Activated CD4-positive, alpha-beta T cell treated with anti-CD3 and anti-CD28 coated beads for 48 hours (primary cell): ENCODE results near the gene KCTD2.

Experiments used
- DNase-seq: peaks from one replicate; pipeline ENCODE4 v3.0.0-alpha.2; 2020

Gene KCTD2

DNA sequence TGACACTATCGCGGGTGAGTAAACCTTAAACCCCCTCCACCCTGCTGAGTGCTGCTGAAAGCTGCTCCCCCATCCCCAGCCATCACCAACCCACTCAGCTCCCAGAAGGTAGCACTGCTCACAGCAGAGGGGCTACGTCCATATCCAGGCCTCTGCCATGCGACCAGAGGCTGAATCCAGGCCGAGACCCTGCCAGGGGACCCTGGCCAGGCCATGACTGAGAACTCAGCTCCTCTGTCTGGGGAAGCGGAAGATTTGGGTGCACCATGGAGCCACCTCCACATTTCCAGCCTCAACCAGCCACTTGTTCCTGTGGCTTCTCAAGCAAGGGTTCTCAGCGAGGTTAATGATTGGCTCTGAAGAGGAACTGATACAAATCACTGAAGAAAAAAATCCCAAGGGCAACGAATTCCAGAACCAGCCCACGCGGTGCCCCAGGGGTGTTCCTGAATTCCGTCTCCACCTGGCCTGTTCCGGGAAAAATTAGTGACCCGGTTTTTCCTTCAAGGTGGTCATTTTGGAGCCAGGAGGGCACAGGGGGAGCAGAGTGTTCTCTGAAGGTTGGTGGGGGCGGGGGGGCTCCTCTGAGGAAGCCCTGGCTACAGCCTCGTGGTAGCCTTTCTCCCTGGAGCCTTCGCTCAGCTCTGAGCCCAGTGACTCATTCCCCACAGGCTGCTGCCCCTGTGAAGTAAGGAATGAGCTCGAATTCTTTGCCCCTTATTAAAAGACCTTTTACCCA, 31.4 kb downstream of the KCTD2 start:
- DNase-seq, result peak; percentile 20

GRCh38 chr17:75079023-75079373, 32.0 kb downstream of the KCTD2 start:
- no peak for DNase-seq

GRCh38 chr17:75081611-75082540, 34.9 kb downstream of the KCTD2 start:
- DNase-seq, result no peak

GRCh38 chr17:75082683-75083082, 35.7 kb downstream of the KCTD2 start:
- DNase-seq, result no peak

- peak; percentile 16 for DNase-seq
Measured at GRCh38 chr17:75084039-75084660, 37.1 kb downstream of the KCTD2 start.

DNA sequence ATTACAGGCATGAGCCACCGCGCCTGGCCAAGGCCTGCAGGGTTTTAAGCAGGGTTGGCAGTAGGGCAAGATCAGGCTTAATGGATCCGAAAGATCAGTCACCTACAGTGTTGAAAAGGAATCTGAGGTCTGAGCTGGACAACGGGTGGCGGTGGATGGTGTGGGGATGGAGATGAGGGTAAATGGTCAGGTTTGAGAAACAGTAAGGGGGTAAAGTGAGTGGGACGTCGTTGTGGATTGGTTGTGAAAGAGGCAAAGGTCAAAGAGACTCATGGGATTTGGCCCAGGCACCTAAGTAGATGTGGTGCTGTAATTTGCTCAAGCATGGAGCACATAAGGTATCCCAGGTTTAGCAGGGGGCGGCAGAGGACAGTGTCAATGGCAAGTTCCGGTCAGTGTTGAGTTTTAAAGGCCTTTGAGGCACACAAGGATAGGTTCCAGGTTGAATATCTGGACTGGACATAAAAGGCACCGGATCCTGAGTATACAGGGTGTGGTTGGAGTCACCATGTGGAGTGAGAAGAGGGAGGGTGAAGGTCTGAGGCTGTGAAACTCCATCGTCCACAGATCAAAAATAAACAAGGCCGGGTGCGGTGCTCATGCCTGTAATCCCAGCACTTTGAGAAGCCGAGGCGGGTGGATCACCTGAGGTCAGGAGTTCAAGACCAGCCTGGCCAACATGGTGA, 39.6 kb downstream of the KCTD2 start:
- no peak for DNase-seq

DNA sequence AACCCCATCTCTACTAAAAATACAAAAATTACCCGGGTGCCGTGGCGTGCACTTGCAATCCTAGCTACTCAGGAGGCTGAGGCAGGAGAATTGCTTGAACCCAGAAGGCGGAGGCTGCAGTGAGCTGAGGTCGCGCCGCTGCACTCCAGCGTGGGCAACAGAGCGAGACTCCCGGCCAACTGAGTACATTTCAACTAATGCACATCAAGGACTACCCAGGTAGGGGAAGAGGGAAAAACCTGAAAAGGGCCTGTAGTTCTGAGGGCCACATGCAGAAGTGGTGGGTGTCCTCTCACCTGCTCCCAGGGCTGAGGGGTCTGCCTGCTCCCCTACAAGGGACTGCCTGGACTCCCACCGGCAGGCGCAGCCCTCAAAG, 40.1 kb downstream of the KCTD2 start:
- DNase-seq, result no peak

DNA sequence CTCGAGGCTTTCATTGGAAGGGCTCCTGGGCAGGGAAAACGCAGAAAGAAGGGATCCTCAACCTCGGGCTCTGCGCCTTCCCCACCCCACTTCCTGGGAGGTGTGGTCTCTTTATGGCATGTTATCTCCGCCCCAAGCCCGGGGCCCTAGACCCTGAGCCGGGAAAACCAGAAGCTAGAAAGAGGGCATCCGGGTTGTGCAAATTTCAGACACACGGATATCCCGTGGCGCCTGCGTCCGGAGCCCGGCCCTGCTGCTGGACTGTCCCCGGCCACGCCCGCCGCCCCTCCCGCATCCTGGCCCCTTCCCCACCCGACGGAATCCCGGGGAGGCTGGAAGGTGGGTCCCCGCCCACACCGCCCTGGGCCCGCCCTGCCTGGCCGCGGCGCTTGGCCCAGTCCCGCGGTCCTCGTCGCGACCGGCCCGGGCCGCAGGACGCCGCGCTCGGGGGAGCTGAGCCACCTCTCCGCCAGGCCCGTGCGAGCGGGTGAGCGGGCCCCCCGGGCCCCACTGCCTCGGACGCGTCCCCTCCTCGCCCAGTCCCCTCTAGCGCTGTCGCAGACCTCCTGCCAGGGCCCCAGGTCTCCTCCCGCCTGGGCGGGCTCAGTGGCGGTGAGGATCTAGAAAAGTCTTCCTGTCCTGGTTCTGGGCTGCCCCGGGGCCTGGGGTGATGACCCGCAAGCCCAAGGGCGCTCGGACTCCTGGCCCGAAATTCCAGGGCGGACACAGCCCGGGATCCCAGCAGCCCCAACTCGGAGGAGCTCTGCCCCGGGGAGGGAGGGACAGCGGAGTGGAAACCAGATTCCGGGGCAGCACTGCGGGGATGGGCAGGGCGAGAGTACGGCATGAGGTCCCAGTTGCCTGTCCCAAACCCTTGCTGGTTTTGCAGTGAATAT, 40.8 kb downstream of the KCTD2 start, which contains the start of gene SLC16A5:
Gene SLC16A5, plus strand, starts transcription at position 397 of the 896 bp plus-strand sequence. CDS start 5,683 bp downstream, outside the sequence.
- DNase-seq, result peak; percentile 51

DNA sequence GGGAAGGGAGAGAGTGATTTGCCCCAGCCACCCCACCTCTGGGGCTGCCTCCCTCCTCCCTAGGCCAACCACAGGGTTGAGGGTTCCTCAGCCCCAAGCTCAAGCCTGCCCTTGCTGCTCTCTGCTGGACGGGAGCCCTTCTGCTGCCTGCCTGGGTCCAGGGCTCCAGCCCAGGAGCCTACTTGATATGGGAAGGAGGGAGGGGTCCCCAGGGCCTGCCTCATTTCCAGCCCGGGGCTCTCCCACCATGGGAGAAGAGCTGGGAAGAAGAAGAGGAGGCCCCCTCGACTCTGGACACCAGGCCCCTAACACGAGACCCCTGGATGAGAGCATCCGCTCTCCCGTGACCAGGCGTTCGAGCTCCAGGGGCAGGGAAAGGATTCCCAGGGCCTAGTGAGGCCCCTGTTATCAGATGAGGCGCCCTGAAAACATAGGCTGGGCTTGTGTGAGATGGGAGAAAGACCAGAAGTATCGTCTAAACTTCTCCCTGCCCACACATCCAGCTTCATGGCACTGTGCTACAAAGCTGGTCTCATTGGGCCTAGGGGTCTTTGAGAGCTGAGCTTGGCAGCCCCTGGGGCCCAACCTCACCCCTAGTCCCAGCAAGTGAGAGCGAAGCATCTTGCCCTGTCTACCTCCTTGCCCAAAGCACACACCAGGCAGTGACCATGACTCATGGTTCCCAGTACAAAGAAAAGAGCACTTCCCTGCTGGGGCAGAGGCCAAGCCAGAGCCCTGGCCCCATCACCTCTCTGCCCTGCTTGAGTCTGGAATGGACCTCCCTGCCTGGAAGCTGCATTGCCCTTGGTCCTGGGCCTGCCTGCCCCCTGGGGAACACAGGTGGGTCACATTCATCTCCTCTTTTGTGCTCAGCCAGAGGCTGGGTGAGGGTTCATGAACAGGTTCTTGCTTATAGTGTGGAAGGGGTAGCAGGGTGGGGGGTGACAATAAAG, 41.7 kb downstream of the KCTD2 start:
- DNase-seq, result peak; percentile 20

DNA sequence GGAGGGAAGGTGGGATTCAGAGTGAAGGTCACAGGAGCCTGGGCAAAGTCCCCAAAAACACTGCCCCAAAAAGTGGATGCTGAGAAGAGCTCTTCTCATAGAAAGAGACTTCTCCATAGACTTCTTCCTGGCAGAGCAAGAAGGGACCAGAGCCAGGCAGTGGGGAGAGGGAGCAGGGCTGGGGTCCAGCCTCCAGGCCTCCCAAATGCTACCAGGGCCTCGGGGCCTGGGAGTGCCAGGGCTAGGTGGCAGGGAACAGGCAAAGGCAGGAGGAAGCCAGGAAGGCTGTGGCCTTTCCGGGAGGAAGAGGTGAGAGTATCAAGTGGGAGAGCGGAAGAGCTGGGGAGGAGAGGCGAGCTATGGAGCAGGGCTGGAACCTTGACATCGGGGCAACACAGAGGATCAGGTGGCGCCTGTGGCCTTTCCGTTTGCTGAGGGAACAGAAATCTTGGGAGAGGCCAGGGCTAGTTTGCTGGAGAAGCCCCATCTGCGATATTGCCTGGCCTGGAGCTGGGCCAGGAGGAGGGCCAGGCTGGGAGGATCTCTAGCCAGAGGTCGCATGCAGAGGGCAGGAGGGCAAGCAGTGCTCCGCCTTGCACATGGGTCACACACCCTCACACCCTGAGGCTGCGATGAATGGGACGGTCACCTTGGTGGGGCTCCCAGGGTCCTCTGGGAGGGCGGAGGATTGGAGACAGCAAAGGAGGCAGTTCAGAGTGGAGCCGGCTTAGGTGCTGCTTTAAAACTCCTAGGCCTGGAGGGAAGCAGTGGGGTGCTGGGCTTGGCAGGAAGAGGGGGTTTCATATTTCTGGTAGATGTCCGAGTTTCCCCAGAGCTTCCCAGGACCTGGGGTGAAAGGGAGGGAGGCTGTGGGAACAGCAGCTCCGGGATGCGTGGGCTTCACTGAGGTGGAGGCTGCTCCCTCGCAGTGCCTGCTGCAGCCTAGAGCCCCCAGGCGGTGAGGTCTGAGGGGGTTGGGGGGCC, 44.1 kb downstream of the KCTD2 start:
- no peak for DNase-seq

GRCh38 chr17:75091855-75092327, 44.9 kb downstream of the KCTD2 start:
- DNase-seq, result no peak

GRCh38 chr17:75093548-75094158, 46.6 kb downstream of the KCTD2 start:
- DNase-seq, result no peak

GRCh38 chr17:75094871-75095399, 47.9 kb downstream of the KCTD2 start:
- DNase-seq, result no peak

GRCh38 chr17:75096082-75096625, 49.1 kb downstream of the KCTD2 start:
- DNase-seq, result no peak

GRCh38 chr17:75097865-75098264, 50.8 kb downstream of the KCTD2 start:
- DNase-seq, result no peak

DNA sequence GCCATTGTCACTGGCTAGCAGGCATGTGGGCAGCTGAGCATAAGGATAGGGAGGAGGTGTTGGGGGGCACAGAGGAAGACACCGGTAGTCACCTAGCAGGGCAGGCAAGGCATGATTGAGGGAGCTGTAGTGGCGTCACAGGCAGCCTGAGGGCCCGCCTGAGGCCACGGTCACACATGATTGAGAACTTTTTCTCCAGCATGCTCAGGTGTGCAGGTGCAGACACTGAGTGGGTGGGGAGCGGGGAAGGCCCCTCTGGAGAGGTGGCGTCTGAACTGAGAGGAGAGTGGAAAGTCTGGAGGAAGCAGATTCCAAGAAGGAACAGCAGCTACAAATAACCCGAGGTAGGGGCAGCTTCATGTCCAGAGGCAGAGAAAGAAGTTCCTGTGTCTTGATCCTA, 51.8 kb downstream of the KCTD2 start:
- DNase-seq, result no peak

- no peak for DNase-seq
Measured at GRCh38 chr17:75099881-75100595, 53.0 kb downstream of the KCTD2 start.
